HEK293 (cell line): ENCODE results near the gene AQR.

ENCODE experiments used
- FEZF1 ChIP-seq: fragments of 450-650 bp; formaldehyde crosslinking; IDR thresholded peaks from 2 replicates; pipeline ENCODE4 v1.5.1; 2016; ENCODE audit warnings: missing biosample characterization, missing genetic modification characterization
- HOXA7 ChIP-seq: sonication (generic); formaldehyde crosslinking; IDR thresholded peaks from 2 replicates; pipeline ENCODE4 v1.8.1; 2022; ENCODE audit warnings: missing genetic modification reagents, borderline replicate concordance
- IKZF3 ChIP-seq: fragments of 450-650 bp; IDR thresholded peaks from 2 replicates; pipeline ENCODE4 v1.5.0; 2018; ENCODE audit warnings: missing biosample characterization, mild to moderate bottlenecking, missing genetic modification characterization, moderate library complexity
- INSM2 ChIP-seq: fragments of 450-650 bp; formaldehyde crosslinking; IDR thresholded peaks from 2 replicates; pipeline ENCODE4 v1.5.1; 2016; ENCODE audit warnings: missing biosample characterization, missing genetic modification characterization
- MZF1 ChIP-seq: fragments of 450-650 bp; formaldehyde crosslinking; IDR thresholded peaks from 2 replicates; pipeline ENCODE4 v1.5.1; 2017; ENCODE audit warnings: missing biosample characterization, missing genetic modification characterization, borderline replicate concordance
- PRDM10 ChIP-seq: fragments of 450-650 bp; formaldehyde crosslinking; IDR thresholded peaks from 2 replicates; pipeline ENCODE4 v1.5.1; 2016; ENCODE audit warnings: missing biosample characterization, missing genetic modification characterization
- TRIM28 ChIP-seq: IDR thresholded peaks from 2 replicates; pipeline ENCODE4 v1.6.1; 2011; ENCODE audit warnings: low read length, control low read depth, borderline replicate concordance
- YY2 ChIP-seq: fragments of 450-650 bp; formaldehyde crosslinking; IDR thresholded peaks from 2 replicates; pipeline ENCODE4 v1.5.1; 2016; ENCODE audit warnings: missing biosample characterization, missing genetic modification characterization
- ZBTB6 ChIP-seq: fragments of 450-650 bp; formaldehyde crosslinking; IDR thresholded peaks from 2 replicates; pipeline ENCODE4 v1.5.1; 2017; ENCODE audit warnings: missing biosample characterization, missing genetic modification characterization
- ZEB2 ChIP-seq: fragments of 450-650 bp; formaldehyde crosslinking; IDR thresholded peaks from 2 replicates; pipeline ENCODE4 v1.5.1; 2016; ENCODE audit warnings: missing biosample characterization, missing genetic modification characterization
- ZNF18 ChIP-seq: fragments of 450-650 bp; formaldehyde crosslinking; IDR thresholded peaks from 2 replicates; pipeline ENCODE4 v1.5.1; 2016; ENCODE audit warnings: missing biosample characterization, missing genetic modification characterization
- ZNF24 ChIP-seq: fragments of 450-650 bp; formaldehyde crosslinking; IDR thresholded peaks from 2 replicates; pipeline ENCODE4 v1.5.1; 2016; ENCODE audit warnings: missing biosample characterization, missing genetic modification characterization
- ZNF37A ChIP-seq: fragments of 450-650 bp; IDR thresholded peaks from 2 replicates; pipeline ENCODE4 v1.5.1; 2018; ENCODE audit warnings: missing biosample characterization, missing genetic modification characterization
- ZNF398 ChIP-seq: fragments of 450-650 bp; formaldehyde crosslinking; IDR thresholded peaks from 2 replicates; pipeline ENCODE4 v1.5.1; 2017; ENCODE audit warnings: missing biosample characterization, missing genetic modification characterization
- ZNF423 ChIP-seq: fragments of 450-650 bp; formaldehyde crosslinking; IDR thresholded peaks from 2 replicates; pipeline ENCODE4 v1.5.1; 2016; ENCODE audit warnings: missing biosample characterization, missing genetic modification characterization
- ZNF518A ChIP-seq: fragments of 450-650 bp; formaldehyde crosslinking; conservative IDR thresholded peaks from 2 replicates; pipeline ENCODE4 v1.5.1; 2016; ENCODE audit warnings: low read depth, missing biosample characterization, missing genetic modification characterization
- ZNF596 ChIP-seq: fragments of 450-650 bp; IDR thresholded peaks from 2 replicates; pipeline ENCODE4 v1.5.0; 2018; ENCODE audit warnings: missing biosample characterization, mild to moderate bottlenecking, missing genetic modification characterization, moderate library complexity
- ZNF677 ChIP-seq: fragments of 450-650 bp; IDR thresholded peaks from 2 replicates; pipeline ENCODE4 v1.5.0; 2018; ENCODE audit warnings: missing biosample characterization, mild to moderate bottlenecking, missing genetic modification characterization, moderate library complexity
- ZNF785 ChIP-seq: fragments of 450-650 bp; formaldehyde crosslinking; IDR thresholded peaks from 2 replicates; pipeline ENCODE4 v1.5.1; 2016; ENCODE audit warnings: missing biosample characterization, missing genetic modification characterization
- ZSCAN5A ChIP-seq: fragments of 450-650 bp; formaldehyde crosslinking; IDR thresholded peaks from 2 replicates; pipeline ENCODE4 v1.5.1; 2016; ENCODE audit warnings: missing biosample characterization, missing genetic modification characterization
- ZXDB ChIP-seq: fragments of 450-650 bp; formaldehyde crosslinking; IDR thresholded peaks from 2 replicates; pipeline ENCODE4 v1.5.1; 2016; ENCODE audit warnings: missing biosample characterization, missing genetic modification characterization

AQR gene

GRCh38 chr15:34988027-34988902 lies 18.7 kb upstream of the AQR start, which contains the start of gene ZNF770 (continued):
- TF ChIP-seq ZNF518A (tag by site-specific recombination) (peak; percentile 48; the same call in 1 of the 2 replicates), INSM2 (0 out of 2 replicates have a peak, but pooled peaks have one; percentile 49), ZNF37A (tag by site-specific recombination) (peak; percentile 7; the same call in 1 of the 2 replicates), ZNF677 (peak; percentile 50; the same call in 1 of the 2 replicates), FEZF1 (tag by site-specific recombination) (peak; percentile 31; the same call in 1 of the 2 replicates), YY2 (tag by site-specific recombination) (peak; percentile 67), HOXA7 (CRISPR knock-in tag) (no peak), ZNF398 (no peak), MZF1 (tag by site-specific recombination) (peak; percentile 95; the same call in 1 of the 2 replicates), TRIM28 (no peak), ZNF596 (peak; percentile 63; the same call in 1 of the 2 replicates), IKZF3 (peak; percentile 69), ZXDB (peak; percentile 82), PRDM10 (tag by site-specific recombination) (peak; percentile 69), ZSCAN5A (tag by site-specific recombination) (peak; percentile 63; the same call in 1 of the 2 replicates), ZNF423 (tag by site-specific recombination) (peak; percentile 72; the same call in 1 of the 2 replicates), ZNF24 (tag by site-specific recombination) (0 out of 2 replicates have a peak, but pooled peaks have one; percentile 58), ZNF785 (tag by site-specific recombination) (0 out of 2 replicates have a peak, but pooled peaks have one; percentile 74), ZBTB6 (peak; percentile 42), ZNF18 (tag by site-specific recombination) (no peak; the same call in none of the 2 replicates), ZEB2 (tag by site-specific recombination) (peak; percentile 62; the same call in 1 of the 2 replicates)
